HEK293 (cell line): Measurements from ENCODE around the gene EPHB3.

Experiments
- CTCF ChIP-seq: fragments of 450-650 bp; formaldehyde crosslinking; IDR thresholded peaks from 2 replicates; pipeline ENCODE4 v1.5.1; 2016; ENCODE audit warnings: missing biosample characterization, missing genetic modification characterization
- ZNF76 ChIP-seq: fragments of 450-650 bp; formaldehyde crosslinking; IDR thresholded peaks from 2 replicates; pipeline ENCODE4; 2016; ENCODE audit warnings: low read depth, missing biosample characterization, missing genetic modification characterization, borderline replicate concordance

GRCh38 chr3:184541886-184542562, 19.6 kb upstream of the EPHB3 start:
- TF ChIP-seq CTCF (tag by site-specific recombination) (no peak), ZNF76 (tag by site-specific recombination) (no peak)
